Left cardiac atrium (tissue), 4 donors: ENCODE data around the gene NFIA. TPM values are rescaled to one million over a fixed set of nuclear protein-coding genes. Genes with fewer than 3 reads are reported as not detected.
A peak's percentile ranks its signal among the peaks of the same experiment; 100 is the strongest.

ENCODE experiments used
- ATAC-seq, 2 donors: fragments of 200-7000 bp; cut with Tn5 transposase; one replicate each; pipeline ENCODE4 v1.9.1; 2020; ENCODE audit warnings: mild to moderate bottlenecking in 2 of 2, moderate library complexity in 2 of 2
- DNase-seq: peaks from one replicate; pipeline ENCODE4 v3.0.0-alpha.2; 2020
- intact Hi-C, 2 donors: fragments of 100-400 bp; cut with DNase I; formaldehyde crosslinking; loops; one replicate each; pipeline versions ENCODE4 v1.14.1 to v1.15.1; 2022 to 2023
- total RNA-seq, 2 donors: library from RNA; stranded (reverse); fragmentation: NEBNext Ultra II Directional; extraction: Animal tissue kit (Norgen Biotek cat#: 25700); gene quantifications; one replicate each; pipeline ENCODE4 v1.2.1, GENCODE V29; 2021
- donor health status: DM: no; HTN: yes; CAD: no.
- donor health status: DM: no; HTN: yes; CAD: no; lungs with severe emphysema.
- donor health status: DM: yes; HTN: yes; CAD: no.
- donor health status: Dilated cardiomyopathy.

NFIA gene
- total RNA-seq, 2 donors from 2014 or later = 94.1 to 97.8 TPM

GRCh38 chr1:61372944-61373343 lies 290.6 kb downstream of the NFIA start:
- DNase-seq = no peak
- intact Hi-C loops = no loop called here
- no peak for ATAC-seq

GRCh38 chr1:61374156-61374555 lies 291.8 kb downstream of the NFIA start:
- ATAC-seq (no peak), DNase-seq (no peak)
- intact Hi-C loops = no loop called here

- DNase-seq (no peak), ATAC-seq (peak in 1 of 2 donors; percentile 43)
- intact Hi-C loops = no loop called here
These were observed 292.9 kb downstream of the NFIA start for GRCh38 chr1:61375082-61375880.

- DNase-seq = no peak
- intact Hi-C loops = no loop called here
These were observed 293.8 kb downstream of the NFIA start for GRCh38 chr1:61376151-61376550.

GRCh38 chr1:61377242-61377958 lies 295.0 kb downstream of the NFIA start:
- intact Hi-C loops = no loop called here
- DNase-seq = no peak
- peak; percentile 41 to 56 for ATAC-seq

More at GRCh38 chr1:61376151-61376550, 293.8 kb downstream of the NFIA start:
- ATAC-seq = no peak

- intact Hi-C loops = no loop called here
- no peak for DNase-seq
- ATAC-seq = peak; percentile 40 to 64
These were observed 296.3 kb downstream of the NFIA start for GRCh38 chr1:61378494-61379180.

- DNase-seq = no peak
- ATAC-seq = no peak
- intact Hi-C loops = loop anchor here in 1 of 2 donors (5.0 kb wide), 1 partner anchor 53 kb away; no protein-coding TSS in a partner anchor
These were observed 297.3 kb downstream of the NFIA start for GRCh38 chr1:61379693-61380092.

GRCh38 chr1:61380561-61380960 lies 298.2 kb downstream of the NFIA start:
- no peak for ATAC-seq
- no peak for DNase-seq
- intact Hi-C loops = loop anchor here in 1 of 2 donors (5.0 kb wide), 1 partner anchor 52 kb away; no protein-coding TSS in a partner anchor

GRCh38 chr1:61386323-61386722 lies 304.0 kb downstream of the NFIA start:
- intact Hi-C loops = no loop called here
- peak; percentile 11 to 65 for ATAC-seq

GRCh38 chr1:61386770-61387169 lies 304.4 kb downstream of the NFIA start:
- intact Hi-C loops = no loop called here
- DNase-seq (no peak), ATAC-seq (no peak)

More at GRCh38 chr1:61386323-61386722, 304.0 kb downstream of the NFIA start:
- no peak for DNase-seq

GRCh38 chr1:61387829-61388228 lies 305.5 kb downstream of the NFIA start:
- ATAC-seq (no peak), DNase-seq (no peak)
- intact Hi-C loops = no loop called here

- no peak for DNase-seq
- intact Hi-C loops = no loop called here
- ATAC-seq = no peak
These were observed 306.2 kb downstream of the NFIA start for GRCh38 chr1:61388566-61388965.

GRCh38 chr1:61389194-61389925 lies 307.0 kb downstream of the NFIA start:
- DNase-seq = no peak
- intact Hi-C loops = no loop called here
- ATAC-seq = no peak

GRCh38 chr1:61389926-61390845 lies 307.8 kb downstream of the NFIA start:
- DNase-seq (no peak), ATAC-seq (no peak)
- intact Hi-C loops = loop anchor here in 1 of 2 donors (2.0 kb wide), 1 partner anchor 21 kb away; no protein-coding TSS in a partner anchor

GRCh38 chr1:61391730-61392129 lies 309.4 kb downstream of the NFIA start:
- ATAC-seq = no peak
- DNase-seq = no peak
- intact Hi-C loops = loop anchor here in 1 of 2 donors (2.0 kb wide), 1 partner anchor 19 kb away; no protein-coding TSS in a partner anchor

- DNase-seq = no peak
- no peak for ATAC-seq
- intact Hi-C loops = no loop called here
These were observed 310.3 kb downstream of the NFIA start for GRCh38 chr1:61392409-61393242.

GRCh38 chr1:61393575-61393974 lies 311.2 kb downstream of the NFIA start:
- peak in 1 of 2 donors; percentile 53 for ATAC-seq
- intact Hi-C loops = no loop called here
- no peak for DNase-seq
